HL-60 (cell line): ENCODE data around the gene SMIM17.

Experiments used
- CTCF ChIP-seq: IDR thresholded peaks from one replicate; pipeline ENCODE4 v1.5.1; 2011; ENCODE audit warnings: low read length, control low read depth, inconsistent platforms; ENCODE audit not compliant: insufficient read depth
- POLR2AphosphoS5 ChIP-seq: IDR thresholded peaks from 2 replicates; pipeline ENCODE4 v1.6.1; 2012; ENCODE audit warnings: low read depth

GRCh38 chr19:56681702-56682101 is 38.7 kb downstream of the SMIM17 start:
- TF ChIP-seq CTCF (no peak), POLR2AphosphoS5 (no peak)
